Stimulated activated CD8-positive, alpha-beta memory T cell treated with anti-CD3 and anti-CD28 coated beads, Interleukin-4, amount 100 ng/mL, for 24 hours (primary cell): ENCODE measurements around the gene ACR.

Experiments used
- DNase-seq: peaks from one replicate; pipeline ENCODE4 v3.0.0-alpha.2; 2020; ENCODE audit warnings: low read depth

Gene ACR

DNA sequence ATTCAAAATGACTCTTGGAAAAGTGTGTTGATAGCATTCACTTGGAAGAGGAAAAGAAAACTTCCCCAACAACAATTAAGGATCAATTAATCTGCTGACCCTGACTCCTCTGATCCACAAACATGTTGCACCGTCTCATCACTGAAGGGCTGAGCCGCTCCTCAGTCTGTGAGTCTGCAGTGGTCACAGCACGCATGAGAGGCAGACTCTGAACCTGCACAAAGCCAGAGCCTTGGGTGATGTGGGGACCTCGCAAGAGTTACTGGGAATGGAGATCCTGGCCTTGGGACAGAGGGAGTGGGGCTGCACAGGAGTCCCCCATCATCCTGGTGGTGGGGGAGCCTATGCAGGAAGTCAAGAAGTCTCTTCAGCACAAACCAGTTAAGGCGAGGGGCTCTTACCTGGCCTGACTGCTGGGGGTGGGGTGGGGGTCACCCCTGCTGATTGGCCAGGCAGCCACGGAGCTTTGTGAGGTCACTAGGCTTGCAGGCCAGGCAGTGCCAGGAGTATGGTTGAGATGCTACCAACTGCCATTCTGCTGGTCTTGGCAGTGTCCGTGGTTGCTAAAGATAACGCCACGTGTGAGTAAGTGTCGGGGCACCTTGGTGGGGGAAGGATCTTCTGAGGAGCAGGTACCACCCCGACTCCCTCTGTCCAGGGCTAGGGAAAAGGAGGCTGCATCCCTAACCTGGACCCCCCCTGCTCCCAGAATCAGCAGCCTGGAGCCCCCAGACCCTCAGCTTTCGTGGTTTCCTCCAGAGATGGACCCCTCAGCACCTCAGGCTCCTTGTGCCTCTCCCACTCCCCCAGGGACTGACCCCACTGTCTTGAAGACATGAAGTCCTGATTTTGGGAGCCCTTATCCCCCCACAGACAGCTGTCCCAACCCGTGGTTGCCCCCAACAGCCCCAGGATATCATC is at the start of gene ACR:
Gene ACR, plus strand, starts transcription at position 477 of the 921 bp plus-strand sequence. Its CDS starts 32 bp downstream, at position 509.
- no peak for DNase-seq

GRCh38 chr22:50688448-50688847 is 49.6 kb upstream of the ACR start:
- no peak for DNase-seq

DNA sequence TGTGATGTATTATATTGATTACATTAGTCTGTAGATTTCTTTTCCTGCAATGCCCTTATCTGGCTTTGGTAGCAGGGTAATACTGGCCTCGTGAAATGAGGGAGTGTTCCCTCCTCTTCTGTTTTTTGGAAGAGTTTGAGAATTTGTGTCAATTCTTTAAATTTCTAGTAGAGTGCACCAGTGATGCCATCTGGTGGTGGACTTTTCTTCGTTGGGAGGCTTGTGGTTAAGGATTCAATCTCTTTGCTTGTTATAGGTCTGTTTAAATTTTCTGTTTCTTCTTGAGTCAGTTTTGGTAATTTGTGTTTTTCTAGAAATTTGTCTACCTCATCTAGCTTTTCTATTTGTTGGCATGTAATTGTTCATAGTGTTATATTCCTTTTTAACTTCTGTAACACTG is 46.5 kb upstream of the ACR start:
- no peak for DNase-seq

DNA sequence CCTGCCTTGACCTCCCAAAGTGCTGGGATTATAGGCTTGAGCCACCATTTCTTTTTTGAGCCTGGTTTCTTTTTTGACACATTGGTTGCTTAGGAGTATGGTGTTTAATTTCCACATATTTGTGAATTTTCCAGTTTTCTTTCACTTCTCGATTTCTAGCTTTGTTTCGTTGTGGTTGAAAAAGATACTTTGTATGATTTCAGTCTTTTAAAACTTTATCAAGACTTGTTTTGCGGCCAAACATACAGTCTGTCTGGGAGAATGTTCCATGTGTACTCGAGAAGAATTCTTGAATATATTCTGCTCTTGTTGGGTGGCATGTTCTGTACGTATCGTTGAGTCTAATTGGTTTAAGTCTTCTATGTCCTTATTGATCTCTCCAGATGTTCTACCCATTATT is 44.5 kb upstream of the ACR start:
- DNase-seq, result no peak

GRCh38 chr22:50694099-50694605 is 43.9 kb upstream of the ACR start:
- no peak for DNase-seq

DNA sequence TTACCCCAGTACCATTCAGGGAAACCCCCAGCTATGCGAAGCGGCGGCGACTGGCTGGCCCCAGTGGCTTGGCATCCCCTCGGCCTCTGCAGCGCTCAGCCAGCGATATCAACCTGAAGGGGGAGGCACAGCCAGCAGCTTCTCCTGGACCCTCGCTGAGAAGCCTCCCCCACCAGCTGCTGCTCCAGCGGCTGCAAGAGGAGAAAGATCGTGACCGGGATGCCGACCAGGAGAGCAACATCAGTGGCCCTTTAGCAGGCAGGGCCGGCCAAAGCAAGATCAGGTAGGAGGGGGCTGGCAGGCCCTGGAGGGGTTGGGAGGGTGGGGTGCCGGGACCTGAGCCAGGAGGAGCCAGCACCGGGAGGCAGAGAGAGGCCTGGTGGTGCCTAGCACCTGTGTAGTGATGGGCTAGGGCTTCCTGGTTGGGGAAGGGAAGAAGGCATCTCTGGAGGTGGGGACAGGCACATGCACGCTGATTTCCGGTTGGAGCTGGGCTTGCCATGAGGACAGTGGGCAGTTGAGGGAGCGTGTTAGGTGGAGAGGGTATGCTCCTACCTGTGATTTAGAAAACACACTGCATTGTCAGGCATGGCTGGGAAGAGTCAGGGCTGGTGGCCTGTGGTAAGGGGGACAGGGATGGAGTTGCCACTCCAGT is 43.1 kb upstream of the ACR start:
- DNase-seq, result no peak

DNA sequence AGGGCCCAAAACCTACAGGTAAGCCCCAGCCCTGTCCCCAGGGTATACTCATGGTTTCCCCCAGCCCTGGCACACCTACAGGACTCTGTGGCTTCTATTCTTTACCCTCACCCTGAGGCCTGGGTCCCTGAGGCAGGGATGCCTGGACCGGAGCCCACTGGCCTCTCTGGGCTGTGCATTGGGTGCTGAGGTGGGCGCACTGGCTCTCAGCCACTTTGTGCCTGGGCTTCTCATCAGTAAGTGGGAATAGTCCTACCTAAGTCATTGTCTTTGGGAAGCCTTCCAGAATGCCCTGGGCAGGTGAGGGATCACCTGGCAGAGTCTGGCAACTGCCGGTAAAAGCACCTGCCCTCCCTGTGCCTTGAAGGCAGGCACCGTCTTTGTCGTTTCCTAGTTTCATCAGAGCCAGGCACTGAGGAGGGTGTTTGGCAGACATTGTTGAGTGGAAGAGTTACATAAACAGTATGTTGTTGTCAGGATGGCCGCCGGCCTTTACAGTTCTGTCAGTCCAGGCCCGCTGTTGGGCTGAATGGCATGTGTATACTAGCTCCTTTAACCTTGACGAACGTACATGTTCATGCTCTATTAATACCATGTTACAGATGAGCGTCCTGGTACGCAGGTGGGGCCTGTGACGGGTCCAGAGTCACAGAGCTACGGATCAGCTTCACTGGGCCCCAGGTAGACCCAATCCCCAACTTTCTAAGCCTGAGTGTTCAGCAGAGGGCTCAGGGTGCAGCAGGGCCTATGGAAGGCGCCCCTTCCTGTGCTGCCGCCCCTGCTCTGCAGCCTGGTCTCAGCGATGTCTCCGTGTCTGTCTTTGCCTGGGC is 42.4 kb upstream of the ACR start:
- no peak for DNase-seq

DNA sequence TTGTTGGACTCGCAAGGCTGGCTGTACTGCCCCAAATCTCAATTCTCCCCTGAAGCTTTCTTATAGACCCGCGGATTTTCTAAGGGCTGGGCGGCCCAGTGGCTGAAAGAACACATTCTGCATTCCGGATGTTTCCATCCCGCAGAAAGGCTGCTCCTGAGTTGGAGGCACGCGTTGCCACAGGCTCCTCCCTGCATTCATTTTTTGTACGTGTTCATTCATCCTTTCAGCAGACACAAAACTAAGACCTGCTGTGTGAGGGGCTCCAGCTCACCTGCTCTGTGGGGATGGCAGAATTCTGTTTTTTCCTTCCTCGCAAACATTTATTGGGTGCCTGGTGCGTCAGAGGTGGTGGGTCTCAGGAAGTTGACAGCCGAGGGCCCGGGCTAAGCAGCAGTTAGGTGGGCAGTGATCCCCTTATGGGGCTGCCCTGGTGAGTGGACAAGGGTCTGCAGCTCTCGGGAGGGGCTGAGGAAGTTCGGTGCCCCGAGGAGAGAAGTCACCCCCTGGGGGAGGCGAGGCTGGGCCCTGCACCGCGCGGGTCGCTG is 41.7 kb upstream of the ACR start:
- DNase-seq, result no peak

DNA sequence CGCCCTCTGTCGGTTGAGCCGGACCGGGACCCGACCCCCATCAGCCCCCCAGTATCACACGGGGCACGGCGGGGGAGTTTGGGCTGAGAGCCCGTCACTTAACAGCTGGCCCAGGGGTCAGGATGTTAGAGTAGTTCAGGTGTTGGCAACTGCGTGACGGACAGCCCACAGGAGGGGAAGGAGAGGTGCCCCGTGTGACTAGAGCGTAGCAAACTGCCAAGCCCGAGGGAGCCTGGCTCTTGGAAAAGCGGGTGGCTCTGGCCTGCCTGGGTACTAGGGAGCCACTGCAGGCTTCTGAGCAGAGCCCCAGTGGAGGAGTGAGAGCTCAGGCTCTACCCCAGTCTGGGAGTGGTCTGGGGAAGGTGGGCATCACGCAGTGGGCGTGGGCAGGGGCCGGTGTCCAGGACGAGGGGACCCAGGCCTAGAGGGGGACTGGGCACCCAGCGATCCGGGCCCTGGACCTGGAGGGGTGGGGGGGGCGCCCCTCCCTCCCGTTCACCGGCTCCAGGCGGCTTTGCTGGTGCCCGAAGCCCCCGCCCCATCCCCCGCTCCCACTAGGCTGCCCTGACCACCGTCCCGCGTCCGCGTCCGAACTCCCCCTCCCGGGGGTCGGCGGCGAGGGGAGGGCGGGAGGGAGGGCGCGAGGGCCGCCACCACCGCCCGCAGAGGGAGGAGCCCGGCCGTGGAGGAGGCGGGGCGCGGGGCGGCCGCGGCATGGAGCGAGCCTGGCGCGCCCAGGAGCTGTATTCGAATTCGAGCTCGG is 41.0 kb upstream of the ACR start:
- DNase-seq, result no peak

DNA sequence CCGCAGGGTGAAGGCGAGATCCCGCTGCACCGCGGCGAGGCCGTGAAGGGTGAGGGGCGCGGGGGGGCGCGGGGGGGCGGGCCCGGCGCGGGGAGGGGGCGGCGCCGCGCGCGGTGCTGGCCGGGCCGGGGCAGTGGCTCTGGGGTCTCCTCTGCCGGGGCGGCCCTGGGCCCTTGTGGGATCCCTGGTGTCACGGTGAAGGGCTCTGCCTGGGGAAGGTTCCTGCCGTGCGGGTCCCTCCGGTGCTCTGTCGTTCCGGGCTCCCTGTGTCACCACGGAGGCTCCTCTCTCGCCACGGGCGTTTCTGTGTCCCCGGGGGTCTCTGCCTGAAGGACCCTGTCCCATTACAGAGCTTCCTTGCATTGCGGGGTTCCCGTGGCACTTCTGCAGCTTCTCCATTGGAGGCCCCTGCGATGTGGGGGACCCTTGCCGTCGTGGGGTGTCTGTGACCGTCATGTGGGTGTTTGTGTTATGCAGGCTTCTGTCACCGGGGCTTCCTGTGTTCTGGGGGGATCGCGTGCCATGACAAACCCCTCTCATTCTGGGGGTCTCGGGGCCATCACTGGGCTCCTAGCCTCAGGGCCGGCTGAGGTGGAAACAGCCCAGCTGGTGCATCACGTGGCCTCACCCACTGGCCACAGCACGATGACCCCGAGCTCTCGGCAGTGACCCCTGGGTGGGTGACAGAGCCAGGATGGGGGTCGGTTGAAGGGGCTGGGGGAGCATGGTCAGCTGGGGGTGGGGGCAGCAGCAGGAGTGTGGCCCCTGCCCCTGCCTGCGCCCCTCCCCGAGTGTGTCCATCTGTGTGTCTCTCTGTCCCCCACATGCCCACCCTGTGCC is 40.1 kb upstream of the ACR start:
- DNase-seq, result no peak

GRCh38 chr22:50698546-50698945 is 39.5 kb upstream of the ACR start:
- no peak for DNase-seq

DNA sequence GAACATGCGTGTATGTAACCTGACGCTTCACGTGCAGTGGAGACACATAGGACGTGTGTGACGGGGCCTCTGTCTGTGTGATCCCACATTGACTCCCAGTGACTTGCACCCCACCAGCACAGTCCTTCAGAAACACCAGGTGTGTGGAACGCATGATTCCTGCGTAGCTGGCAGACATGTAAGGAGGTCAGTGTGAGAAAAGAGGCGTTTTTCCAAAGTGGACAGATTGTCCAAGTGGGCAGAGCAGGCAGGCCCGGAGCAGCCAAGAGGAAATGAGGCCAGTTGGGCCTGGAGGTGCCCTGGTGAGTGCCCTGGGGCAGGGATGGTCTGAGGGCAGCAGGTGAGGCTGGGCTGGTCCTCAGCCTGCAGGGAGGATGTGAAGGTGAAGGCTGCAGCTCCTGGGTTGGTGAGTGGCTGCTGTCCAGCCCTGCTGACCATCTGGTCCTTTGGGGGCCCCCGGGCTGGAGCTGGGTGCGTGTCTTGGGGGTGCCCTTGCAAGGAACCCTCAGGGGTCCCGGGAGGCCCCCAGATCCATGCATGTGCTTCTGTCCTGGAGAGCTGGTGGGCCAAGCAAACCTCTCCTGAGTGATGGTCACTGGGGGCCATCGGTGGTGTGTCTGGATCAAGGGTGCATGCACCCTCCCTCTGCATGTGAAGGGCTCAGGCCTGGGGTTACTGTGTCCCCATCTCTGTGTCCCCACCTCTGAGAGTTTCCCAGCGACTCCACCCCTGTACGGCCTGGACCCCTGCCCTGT is 38.8 kb upstream of the ACR start:
- no peak for DNase-seq

DNA sequence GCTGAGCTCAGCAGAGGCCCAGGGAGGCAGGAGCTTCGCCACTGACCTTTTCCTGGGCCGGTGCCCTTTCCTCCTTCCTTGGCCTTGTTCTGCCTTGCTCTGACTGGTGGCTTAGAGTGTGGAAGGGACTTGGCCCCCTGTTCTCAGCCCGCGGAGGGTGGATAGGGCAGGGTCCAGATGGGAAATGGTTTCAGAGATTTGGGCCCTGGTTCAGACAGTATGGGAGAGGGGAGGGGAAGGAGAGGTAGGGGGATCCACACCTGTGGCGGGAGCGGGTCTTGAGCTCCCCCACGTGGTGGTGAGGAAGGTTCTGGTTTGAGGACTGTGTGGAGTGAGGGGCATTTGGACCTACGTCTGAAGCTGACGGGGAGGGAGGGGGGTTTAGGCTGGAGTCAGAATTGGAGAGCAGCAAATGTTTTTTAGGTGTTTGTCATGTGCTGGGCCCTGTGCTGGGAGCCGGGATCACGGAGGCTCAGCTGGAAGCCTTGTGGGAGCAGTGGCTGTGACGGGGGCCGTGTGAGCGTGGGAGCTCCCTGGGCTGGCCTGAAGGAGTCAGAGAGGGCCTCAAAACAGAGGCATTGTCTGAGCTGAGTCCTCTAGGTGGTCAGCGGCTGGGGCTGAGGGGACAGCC is 38.1 kb upstream of the ACR start:
- DNase-seq, result no peak

- DNase-seq, result no peak
Measured at GRCh38 chr22:50700387-50701075, 37.5 kb upstream of the ACR start.

GRCh38 chr22:50701076-50701419 is 37.0 kb upstream of the ACR start:
- DNase-seq, result no peak

GRCh38 chr22:50701428-50702154 is 36.4 kb upstream of the ACR start:
- DNase-seq, result no peak

DNA sequence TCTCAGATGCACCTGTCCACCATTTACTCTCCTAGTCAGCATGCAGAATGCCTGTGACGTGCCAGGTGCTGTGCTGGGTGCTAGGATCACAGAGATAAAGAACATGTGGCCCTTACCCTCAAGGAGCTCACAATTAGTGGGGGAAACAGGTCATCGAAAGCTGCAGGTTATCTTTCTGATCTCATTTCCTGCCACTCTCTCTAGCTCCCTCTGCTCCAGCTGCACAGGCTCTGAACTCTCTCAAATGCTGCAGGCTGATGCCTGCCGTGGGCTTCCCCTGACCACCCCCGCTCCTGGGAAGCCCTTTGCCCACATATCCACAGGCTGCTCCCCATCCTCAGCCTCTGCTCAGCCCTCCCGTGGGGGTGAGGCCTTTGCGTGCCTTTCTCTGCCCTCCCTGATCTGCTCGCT is 35.7 kb upstream of the ACR start:
- no peak for DNase-seq
